Gastroesophageal sphincter (tissue), 3 donors: ENCODE data around the gene ANKS6.

Experiments
- POLR2A ChIP-seq, 2 donors: fragments of 450-650 bp; IDR thresholded peaks; one replicate each; pipeline ENCODE4 v1.6.1; 2017; ENCODE audit warnings: antibody characterized with exemption in 2 of 2, mild to moderate bottlenecking in 2 of 2, moderate library complexity in 1 of 2
- POLR2AphosphoS5 ChIP-seq: sonication (generic); formaldehyde crosslinking; IDR thresholded peaks from one replicate; pipeline ENCODE4 v1.6.1; 2017; ENCODE audit warnings: antibody characterized with exemption
- TF ChIP-seq, protein P1 (sequence below), 4 experiments: fragments of 200-600 bp in 2 of 4; fragments of 450-650 bp in 2 of 4; sonication (generic) in 1 of 4; IDR thresholded peaks; one replicate each; pipeline ENCODE4 v1.5.1; 2017 to 2019; ENCODE audit warnings: antibody characterized with exemption in 4 of 4, mild to moderate bottlenecking in 2 of 4, moderate library complexity in 2 of 4

DNA sequence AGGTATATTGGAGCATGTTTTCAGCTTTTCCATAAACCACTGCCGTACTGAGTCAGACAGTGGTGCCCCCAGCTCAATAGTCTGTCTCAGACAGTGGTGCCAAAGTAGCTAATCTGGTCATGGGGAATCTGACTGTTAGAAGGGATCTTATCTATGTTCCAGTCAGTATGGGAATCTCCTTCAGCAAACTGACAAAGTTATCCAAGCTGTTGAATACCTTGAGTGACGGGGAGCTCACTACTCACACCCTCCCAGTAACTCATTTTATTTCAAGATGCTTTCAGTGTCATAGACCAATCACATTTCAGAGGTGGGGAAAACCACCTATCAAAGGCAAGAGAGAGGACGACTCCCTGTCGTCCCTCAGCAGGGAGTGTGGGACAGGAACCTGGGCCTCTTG, 18.7 kb downstream of the ANKS6 start:
- TF ChIP-seq POLR2AphosphoS5: no peak
- TF ChIP-seq POLR2A (IDR thresholded peaks at IDR 0.05): no peak
- TF ChIP-seq, protein P1, sequence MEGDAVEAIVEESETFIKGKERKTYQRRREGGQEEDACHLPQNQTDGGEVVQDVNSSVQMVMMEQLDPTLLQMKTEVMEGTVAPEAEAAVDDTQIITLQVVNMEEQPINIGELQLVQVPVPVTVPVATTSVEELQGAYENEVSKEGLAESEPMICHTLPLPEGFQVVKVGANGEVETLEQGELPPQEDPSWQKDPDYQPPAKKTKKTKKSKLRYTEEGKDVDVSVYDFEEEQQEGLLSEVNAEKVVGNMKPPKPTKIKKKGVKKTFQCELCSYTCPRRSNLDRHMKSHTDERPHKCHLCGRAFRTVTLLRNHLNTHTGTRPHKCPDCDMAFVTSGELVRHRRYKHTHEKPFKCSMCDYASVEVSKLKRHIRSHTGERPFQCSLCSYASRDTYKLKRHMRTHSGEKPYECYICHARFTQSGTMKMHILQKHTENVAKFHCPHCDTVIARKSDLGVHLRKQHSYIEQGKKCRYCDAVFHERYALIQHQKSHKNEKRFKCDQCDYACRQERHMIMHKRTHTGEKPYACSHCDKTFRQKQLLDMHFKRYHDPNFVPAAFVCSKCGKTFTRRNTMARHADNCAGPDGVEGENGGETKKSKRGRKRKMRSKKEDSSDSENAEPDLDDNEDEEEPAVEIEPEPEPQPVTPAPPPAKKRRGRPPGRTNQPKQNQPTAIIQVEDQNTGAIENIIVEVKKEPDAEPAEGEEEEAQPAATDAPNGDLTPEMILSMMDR (IDR thresholded peaks at IDR 0.05): no peak
